Ishikawa (cell line): Measurements from ENCODE around the gene EXPH5.

Source experiments
- CEBPB ChIP-seq: IDR thresholded peaks from 2 replicates; pipeline ENCODE4 v1.6.1; 2012
- CREB1 ChIP-seq: IDR thresholded peaks from 2 replicates; pipeline ENCODE4 v1.6.1; 2012; ENCODE audit warnings: low read depth
- EGR1 ChIP-seq: IDR thresholded peaks from 2 replicates; pipeline ENCODE4 v1.6.1; 2012
- EP300 ChIP-seq: IDR thresholded peaks from 2 replicates; pipeline ENCODE4 v1.6.1; 2012; ENCODE audit warnings: borderline replicate concordance
- FOXM1 ChIP-seq: IDR thresholded peaks from 2 replicates; pipeline ENCODE4 v1.6.1; 2012; ENCODE audit warnings: low read depth, borderline replicate concordance
- NFIC ChIP-seq: IDR thresholded peaks from 2 replicates; pipeline ENCODE4 v1.6.1; 2012
- RAD21 ChIP-seq: IDR thresholded peaks from 2 replicates; pipeline ENCODE4 v1.6.1; 2012; ENCODE audit warnings: low read depth
- REST ChIP-seq: IDR thresholded peaks from 2 replicates; pipeline ENCODE4 v1.6.1; 2012; ENCODE audit warnings: low read depth, mild to moderate bottlenecking
- TAF1 ChIP-seq: IDR thresholded peaks from 2 replicates; pipeline ENCODE4 v1.6.1; 2012; ENCODE audit warnings: low read depth, mild to moderate bottlenecking
- TCF12 ChIP-seq: IDR thresholded peaks from 2 replicates; pipeline ENCODE4 v1.6.1; 2012; ENCODE audit warnings: low read depth
- TEAD4 ChIP-seq: IDR thresholded peaks from 2 replicates; pipeline ENCODE4 v1.6.1; 2012
- USF1 ChIP-seq: IDR thresholded peaks from 2 replicates; pipeline ENCODE4 v1.6.1; 2012
- YY1 ChIP-seq: IDR thresholded peaks from 2 replicates; pipeline ENCODE4 v1.6.1; 2012; ENCODE audit warnings: low read depth
- ZBTB7A ChIP-seq: IDR thresholded peaks from 2 replicates; pipeline ENCODE4 v1.6.1; 2012; ENCODE audit warnings: low read depth
- TF ChIP-seq, protein P1 (sequence below): IDR thresholded peaks from 2 replicates; pipeline ENCODE4 v1.6.1; 2012

Gene EXPH5

DNA sequence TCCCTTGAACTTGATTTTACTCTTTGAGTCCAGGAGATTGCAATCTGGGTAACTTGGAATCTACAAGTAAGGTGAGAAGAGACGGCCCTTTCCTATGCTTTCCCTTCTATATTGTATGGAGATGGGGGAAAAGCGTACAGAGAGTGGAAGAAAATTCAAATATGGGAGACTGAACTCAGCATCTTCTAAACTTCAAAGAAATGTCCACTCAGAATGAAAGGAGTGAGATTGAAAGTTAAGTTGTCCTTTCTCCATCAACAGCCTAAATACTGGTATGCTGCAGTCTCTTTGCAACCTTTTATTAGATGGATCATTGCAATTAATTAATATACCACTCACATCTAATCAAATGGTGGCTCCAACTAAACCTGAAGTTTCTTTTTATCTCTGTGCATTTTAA is 6.4 kb upstream of the EXPH5 start:
- TF ChIP-seq CREB1 (no peak), EP300 (no peak), NFIC (no peak), CEBPB (no peak), USF1 (no peak), TCF12 (no peak), ZBTB7A (no peak), TEAD4 (no peak), FOXM1 (no peak), TAF1 (no peak), RAD21 (no peak), YY1 (no peak), EGR1 (no peak), REST (no peak)
- TF ChIP-seq, protein P1, sequence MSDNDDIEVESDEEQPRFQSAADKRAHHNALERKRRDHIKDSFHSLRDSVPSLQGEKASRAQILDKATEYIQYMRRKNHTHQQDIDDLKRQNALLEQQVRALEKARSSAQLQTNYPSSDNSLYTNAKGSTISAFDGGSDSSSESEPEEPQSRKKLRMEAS = no peak

DNA sequence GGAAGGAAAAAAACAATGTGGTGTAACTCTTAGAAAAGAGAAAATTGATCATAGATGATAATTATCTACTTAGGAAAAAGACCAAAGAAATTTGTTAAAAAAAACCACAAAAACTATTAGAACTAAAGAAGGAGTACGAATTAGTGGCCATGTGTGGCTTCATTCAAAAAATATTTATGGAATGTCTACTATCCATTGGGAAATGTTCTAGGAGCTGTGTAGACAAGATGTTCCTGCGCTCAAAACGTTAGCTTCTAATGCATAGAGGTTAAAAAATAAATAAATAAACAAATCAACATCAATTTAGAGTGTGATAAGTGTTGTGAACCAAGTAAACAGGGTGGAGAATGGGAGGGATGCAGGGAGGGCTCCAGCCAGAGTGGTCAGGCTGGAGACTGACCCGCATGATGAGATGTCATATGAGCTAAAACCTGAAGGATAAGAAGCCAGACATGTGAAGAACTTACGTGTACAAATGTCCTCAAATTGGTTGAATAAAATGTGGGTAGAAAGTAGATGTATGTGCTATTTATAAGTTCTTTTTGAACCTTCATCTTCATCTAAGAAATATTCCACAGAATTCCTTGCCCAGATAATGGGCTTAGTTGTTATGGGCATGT is 4.3 kb upstream of the EXPH5 start:
- TF ChIP-seq, protein P1 = no peak
- TF ChIP-seq REST (no peak), NFIC (no peak), TEAD4 (no peak), RAD21 (no peak), USF1 (no peak), TAF1 (no peak), FOXM1 (no peak), CEBPB (no peak), YY1 (no peak), CREB1 (no peak), ZBTB7A (no peak)

GRCh38 chr11:108596701-108597100 is 3.1 kb upstream of the EXPH5 start:
- TF ChIP-seq CEBPB = no peak
- TF ChIP-seq RAD21 = no peak
- TF ChIP-seq EGR1 = no peak
- TF ChIP-seq CREB1 = no peak
- TF ChIP-seq EP300 = no peak
- TF ChIP-seq FOXM1 = no peak
- TF ChIP-seq YY1 = no peak
- TF ChIP-seq TEAD4 = no peak
- no peak for TF ChIP-seq ZBTB7A
- no peak for TF ChIP-seq USF1
- TF ChIP-seq, protein P1 = no peak
- TF ChIP-seq REST = no peak
- TF ChIP-seq NFIC = no peak
- TF ChIP-seq TAF1 = no peak
- TF ChIP-seq TCF12 = no peak

DNA sequence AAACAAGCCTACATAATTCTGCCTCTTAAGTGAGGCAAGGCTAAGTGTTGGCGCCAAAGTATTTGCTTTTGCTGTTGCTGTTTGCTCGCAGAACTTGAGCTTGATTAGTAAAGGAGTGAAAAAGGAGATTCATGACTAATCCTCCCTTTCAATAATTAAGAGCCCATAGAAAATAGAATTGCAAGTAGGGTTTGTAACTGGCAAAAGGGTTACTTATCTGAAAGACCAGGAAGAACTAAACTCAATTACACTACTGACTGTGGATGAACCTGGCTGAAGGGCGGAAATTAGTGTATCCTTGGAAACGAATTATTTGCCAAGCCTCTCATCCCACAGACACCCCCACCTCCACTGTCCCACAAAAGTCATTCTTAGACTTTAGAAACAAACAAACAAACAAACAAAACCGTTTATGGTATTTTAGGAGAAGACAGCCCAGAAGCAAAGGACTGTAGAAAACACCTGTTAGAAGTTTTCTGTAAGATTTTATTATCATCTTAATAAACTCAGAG is 411 bp upstream of the EXPH5 start:
- TF ChIP-seq TAF1 = no peak
- TF ChIP-seq TCF12 = no peak
- TF ChIP-seq EGR1 = no peak
